ENCODE data around the gene BACH1. TPM values are rescaled to one million over a fixed set of nuclear protein-coding genes. Genes with fewer than 3 reads are reported as not detected.
"Not testable (repeated sequence)": the region's sequence is repeated elsewhere in the genome, so short reads cannot be mapped to it uniquely, and the experiment has no call there.

BACH1 gene
- 83.2 and 95.5 TPM in 2 replicates for total RNA-seq
- long read RNA-seq, full-length matches to known transcripts = 7 of 40 reads
- long read RNA-seq, partial matches to known transcripts = 19 of 40 reads
- long read RNA-seq, other reads (novel, unspliced or antisense) = 14 of 40 reads

- H3K27ac Mint-ChIP-seq = peak within 1 kb of the TSS; percentile 95
- peak; percentile 79 for DNase-seq (ENCODE audit: low spot score, unreplicated experiment)
- TF ChIP-seq CTCF (IDR thresholded peaks at IDR 0.05; ENCODE audit: unreplicated experiment) = peak; percentile 37
- H3K27me3 Mint-ChIP-seq = no peaks in the 10 kb centered on the region
- peak within 1 kb of the TSS; percentile 79 for H3K4me3 Mint-ChIP-seq (ENCODE audit: low read depth)
- peaks cover 38% of the 10 kb centered on the region for H3K4me1 Mint-ChIP-seq (ENCODE audit: low read depth)
- peaks cover 10% of the 10 kb centered on the region for H3K9me3 Mint-ChIP-seq (ENCODE audit: low read depth)
- peaks cover 9% of the 10 kb centered on the region for H3K36me3 Mint-ChIP-seq (ENCODE audit: insufficient read depth)
Observed at GRCh38 chr21:29298348-29299045, at the start of gene BACH1. BACH1 (plus strand) TSS chr21:29298922; CDS start chr21:29321281, 22,359 bp downstream.

GRCh38 chr21:29249289-29249688 is 49.4 kb upstream of the BACH1 start:
- H3K27me3 Mint-ChIP-seq; DNase-seq (ENCODE audit: low spot score, unreplicated experiment); H3K27ac Mint-ChIP-seq; H3K4me3 Mint-ChIP-seq (ENCODE audit: low read depth); H3K36me3 Mint-ChIP-seq (ENCODE audit: insufficient read depth): not testable (repeated sequence)
- Mint-ChIP-seq H3K4me1 (ENCODE audit: low read depth) (peaks cover 11% of the 10 kb centered on the region), H3K9me3 (ENCODE audit: low read depth) (peaks cover 19% of the 10 kb centered on the region)

- Mint-ChIP-seq H3K27ac (no peak overlapping the region), H3K4me3 (ENCODE audit: low read depth) (no peak overlapping the region), H3K9me3 (ENCODE audit: low read depth) (peaks cover 22% of the 10 kb centered on the region), H3K36me3 (ENCODE audit: insufficient read depth) (peaks cover 3% of the 10 kb centered on the region), H3K27me3 (no peaks in the 10 kb centered on the region), H3K4me1 (ENCODE audit: low read depth) (peaks cover under 1% of the 10 kb centered on the region)
- DNase-seq (ENCODE audit: low spot score, unreplicated experiment) = no peak
- TF ChIP-seq CTCF (IDR thresholded peaks at IDR 0.05; ENCODE audit: unreplicated experiment) = no peak
Observed at GRCh38 chr21:29250636-29251035, 48.1 kb upstream of the BACH1 start.

GRCh38 chr21:29253861-29254260 is 44.9 kb upstream of the BACH1 start:
- H3K9me3 Mint-ChIP-seq (ENCODE audit: low read depth) = peaks cover 22% of the 10 kb centered on the region
- not testable (repeated sequence) for H3K4me3 Mint-ChIP-seq (ENCODE audit: low read depth); H3K27ac Mint-ChIP-seq; DNase-seq (ENCODE audit: low spot score, unreplicated experiment); H3K27me3 Mint-ChIP-seq; H3K36me3 Mint-ChIP-seq (ENCODE audit: insufficient read depth); H3K4me1 Mint-ChIP-seq (ENCODE audit: low read depth)

GRCh38 chr21:29254550-29254949 is 44.2 kb upstream of the BACH1 start:
- H3K36me3 Mint-ChIP-seq (ENCODE audit: insufficient read depth) = peaks cover 3% of the 10 kb centered on the region
- H3K4me3 Mint-ChIP-seq (ENCODE audit: low read depth) = no peak overlapping the region
- no peak for TF ChIP-seq CTCF (IDR thresholded peaks at IDR 0.05; ENCODE audit: unreplicated experiment)
- no peaks in the 10 kb centered on the region for H3K4me1 Mint-ChIP-seq (ENCODE audit: low read depth)
- no peak for DNase-seq (ENCODE audit: low spot score, unreplicated experiment)
- H3K9me3 Mint-ChIP-seq (ENCODE audit: low read depth) = peaks cover 19% of the 10 kb centered on the region
- H3K27me3 Mint-ChIP-seq = no peaks in the 10 kb centered on the region
- H3K27ac Mint-ChIP-seq = no peak overlapping the region

GRCh38 chr21:29256126-29256910 is 42.4 kb upstream of the BACH1 start:
- Mint-ChIP-seq H3K9me3 (ENCODE audit: low read depth) (peaks cover 16% of the 10 kb centered on the region), H3K4me3 (ENCODE audit: low read depth) (no peak overlapping the region), H3K27me3 (no peaks in the 10 kb centered on the region), H3K27ac (no peak overlapping the region), H3K4me1 (ENCODE audit: low read depth) (no peaks in the 10 kb centered on the region), H3K36me3 (ENCODE audit: insufficient read depth) (peaks cover 3% of the 10 kb centered on the region)
- DNase-seq (ENCODE audit: low spot score, unreplicated experiment) = no peak
- TF ChIP-seq CTCF (IDR thresholded peaks at IDR 0.05; ENCODE audit: unreplicated experiment) = no peak
